Cardiac fibroblast (primary cell): ENCODE measurements around the gene MCAT.

ENCODE experiments used
- DNase-seq, 2 donors: peaks; one replicate each; pipeline versions ENCODE4 v3.0.0 to v3.0.0-alpha.2; 2010; ENCODE audit warnings: low read depth in 2 of 2
- H3K4me3 ChIP-seq, 2 donors: replicated peaks in 1 of 2; 1 replicate in 1 of 2; 2 replicates in 1 of 2; pipeline ENCODE4 v1.5.1; 2011; ENCODE audit warnings: low read depth in 2 of 2, low read length in 2 of 2, mild to moderate bottlenecking in 2 of 2, moderate library complexity in 1 of 2
- TF ChIP-seq, protein P1 (sequence below): IDR thresholded peaks from one replicate; pipeline ENCODE4 v1.5.1; 2011; ENCODE audit warnings: low read depth, mild to moderate bottlenecking, low read length, inconsistent platforms

The MCAT gene

DNA sequence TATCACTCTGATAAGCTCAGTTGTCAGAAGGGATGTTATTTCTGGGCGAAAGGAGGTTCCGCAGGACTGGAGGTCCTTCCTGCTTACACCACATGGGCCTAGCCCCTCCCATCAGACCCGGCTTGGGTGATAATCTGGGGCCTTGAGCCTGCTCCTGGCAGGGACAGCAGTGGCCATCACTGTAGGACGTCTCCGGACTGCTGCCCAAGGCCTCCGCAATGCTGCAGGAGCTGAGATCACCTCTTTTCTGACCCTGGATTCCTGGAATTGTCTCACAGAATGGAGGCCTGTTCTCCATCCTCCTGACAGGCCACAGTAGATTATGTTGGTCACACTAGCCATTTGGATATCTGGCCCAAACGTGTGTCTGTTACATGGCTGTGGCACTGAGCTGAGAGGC is 41.9 kb downstream of the MCAT start:
- no peak overlapping the region for H3K4me3 ChIP-seq
- TF ChIP-seq, protein P1, sequence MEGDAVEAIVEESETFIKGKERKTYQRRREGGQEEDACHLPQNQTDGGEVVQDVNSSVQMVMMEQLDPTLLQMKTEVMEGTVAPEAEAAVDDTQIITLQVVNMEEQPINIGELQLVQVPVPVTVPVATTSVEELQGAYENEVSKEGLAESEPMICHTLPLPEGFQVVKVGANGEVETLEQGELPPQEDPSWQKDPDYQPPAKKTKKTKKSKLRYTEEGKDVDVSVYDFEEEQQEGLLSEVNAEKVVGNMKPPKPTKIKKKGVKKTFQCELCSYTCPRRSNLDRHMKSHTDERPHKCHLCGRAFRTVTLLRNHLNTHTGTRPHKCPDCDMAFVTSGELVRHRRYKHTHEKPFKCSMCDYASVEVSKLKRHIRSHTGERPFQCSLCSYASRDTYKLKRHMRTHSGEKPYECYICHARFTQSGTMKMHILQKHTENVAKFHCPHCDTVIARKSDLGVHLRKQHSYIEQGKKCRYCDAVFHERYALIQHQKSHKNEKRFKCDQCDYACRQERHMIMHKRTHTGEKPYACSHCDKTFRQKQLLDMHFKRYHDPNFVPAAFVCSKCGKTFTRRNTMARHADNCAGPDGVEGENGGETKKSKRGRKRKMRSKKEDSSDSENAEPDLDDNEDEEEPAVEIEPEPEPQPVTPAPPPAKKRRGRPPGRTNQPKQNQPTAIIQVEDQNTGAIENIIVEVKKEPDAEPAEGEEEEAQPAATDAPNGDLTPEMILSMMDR: no peak
- DNase-seq: peak in 1 of 2 donors; percentile 59

DNA sequence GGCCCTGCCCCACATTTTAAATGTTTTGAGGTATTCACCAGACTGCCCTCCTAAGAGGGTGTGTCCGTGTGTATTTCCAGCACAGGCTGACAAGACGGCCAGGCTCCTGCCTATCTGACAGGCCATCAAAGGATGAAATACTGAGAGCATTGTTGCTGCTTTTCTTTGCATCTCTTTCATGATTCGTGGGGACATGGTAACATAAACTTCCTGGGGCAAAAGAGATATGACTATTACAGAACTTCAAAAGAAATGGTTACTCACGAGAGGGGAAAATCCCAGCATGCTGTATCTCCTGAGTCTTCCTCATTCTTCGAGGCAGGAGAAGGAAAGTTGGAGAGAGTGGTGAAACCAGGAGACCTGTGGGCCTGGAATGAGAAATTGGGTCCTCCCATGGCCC is 43.0 kb downstream of the MCAT start:
- no peak overlapping the region for H3K4me3 ChIP-seq
- DNase-seq: no peak
- TF ChIP-seq, protein P1: no peak

DNA sequence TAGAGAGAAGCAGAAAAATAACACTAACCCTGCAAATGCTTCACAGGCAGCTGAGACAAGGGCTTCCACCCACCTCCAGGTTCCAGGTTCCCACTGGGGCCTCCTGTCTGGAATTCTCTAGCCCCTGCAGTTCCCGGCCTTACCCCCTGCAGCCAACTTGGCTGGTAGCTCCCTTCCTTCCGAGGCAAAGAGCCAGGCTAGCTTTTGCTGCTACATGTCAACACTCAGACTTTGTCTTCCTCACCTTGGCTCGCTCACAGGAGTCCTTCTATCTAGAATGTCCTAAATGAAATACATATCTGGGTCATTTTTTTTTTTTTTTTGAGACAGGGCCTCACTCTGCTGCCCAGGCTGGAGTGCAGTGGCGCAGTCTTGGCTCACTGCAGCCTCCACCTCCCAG is 44.1 kb downstream of the MCAT start:
- DNase-seq: peak in 1 of 2 donors; percentile 52
- TF ChIP-seq, protein P1: no peak
- no peak overlapping the region for H3K4me3 ChIP-seq

DNA sequence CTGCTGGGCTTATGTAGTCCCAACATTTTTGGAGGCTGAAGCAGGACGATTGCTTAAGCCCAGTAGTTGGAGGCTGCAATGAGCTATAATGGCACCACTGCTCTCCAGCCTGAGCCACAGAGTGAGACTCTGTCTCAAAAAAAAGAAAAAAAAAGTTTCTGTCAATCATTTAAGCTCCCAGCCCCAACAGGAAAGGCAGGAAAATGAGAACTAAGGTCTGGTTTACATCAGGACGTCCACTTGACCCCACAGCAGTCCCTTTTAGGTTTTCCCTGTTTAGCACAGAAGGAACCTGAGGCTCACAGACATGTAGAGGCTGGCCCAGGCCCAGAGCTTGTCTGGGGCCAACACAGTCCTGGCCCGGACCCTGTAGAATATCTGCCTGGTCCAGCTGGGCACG is 44.8 kb downstream of the MCAT start:
- DNase-seq: peak in 1 of 2 donors; percentile 39

DNA sequence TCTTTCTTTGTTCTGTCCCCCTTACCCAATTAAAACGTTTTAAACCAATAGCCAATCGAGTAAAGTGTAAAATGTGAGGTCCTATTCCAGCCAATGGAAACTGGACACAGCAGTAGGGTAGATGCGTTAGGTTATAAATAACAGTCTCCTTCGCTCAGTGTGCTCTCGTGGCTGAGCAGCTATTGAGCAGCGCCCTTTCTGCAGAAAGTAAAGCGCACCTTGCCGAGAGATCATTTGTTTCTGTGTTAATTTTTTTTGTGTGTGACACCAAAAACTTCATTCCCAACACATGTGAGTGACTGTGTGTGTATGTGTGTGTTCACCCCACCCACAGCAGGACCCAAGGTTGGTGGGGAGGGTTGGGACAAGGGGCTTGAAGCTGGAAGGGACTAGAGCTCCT is 46.8 kb downstream of the MCAT start:
- DNase-seq: no peak
- H3K4me3 ChIP-seq: no peak overlapping the region
- TF ChIP-seq, protein P1: no peak

More for the DNA sequence above, 44.8 kb downstream of the MCAT start:
- no peak overlapping the region for H3K4me3 ChIP-seq
- TF ChIP-seq, protein P1: no peak

DNA sequence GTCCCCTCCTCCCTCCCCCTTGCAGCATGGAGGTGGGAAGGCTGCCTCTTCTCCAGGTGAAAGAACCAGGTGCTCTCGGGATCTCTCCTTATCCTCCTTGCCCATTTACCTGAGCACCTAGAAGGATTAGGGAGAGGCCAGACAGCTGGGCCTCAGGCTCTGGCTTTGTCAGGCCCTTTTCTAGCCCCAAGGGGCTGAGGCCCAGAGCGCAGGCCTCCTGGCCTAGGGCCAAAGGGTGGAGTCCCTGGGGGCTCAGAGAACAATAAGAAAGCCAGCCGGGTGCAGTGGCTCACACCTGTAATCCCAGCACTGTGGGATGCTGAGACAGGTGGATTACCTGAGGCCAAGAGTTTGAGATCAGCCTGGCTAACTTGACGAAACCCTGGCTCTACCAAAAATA is 48.6 kb downstream of the MCAT start:
- TF ChIP-seq, protein P1: no peak
- no peak overlapping the region for H3K4me3 ChIP-seq

DNA sequence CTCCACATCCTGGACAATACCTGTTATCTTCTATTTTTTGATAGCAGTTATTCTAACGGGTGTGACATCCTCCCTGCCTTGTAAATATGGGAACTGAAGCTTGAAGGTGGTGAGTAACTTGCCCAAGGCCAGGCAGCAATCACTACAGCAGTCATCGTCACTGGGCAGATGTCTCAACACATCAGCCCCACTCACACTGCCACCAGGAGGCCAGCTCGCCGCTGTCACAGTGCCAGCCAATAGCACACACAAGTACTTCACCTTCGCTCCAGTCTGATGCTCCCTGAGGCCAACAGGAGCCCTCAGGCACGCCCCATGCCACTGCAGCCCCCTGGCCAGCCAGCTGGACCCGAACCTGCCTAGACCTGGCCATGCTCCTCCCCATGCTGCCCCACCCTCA is 49.1 kb downstream of the MCAT start:
- H3K4me3 ChIP-seq: no peak overlapping the region
- DNase-seq: peak in 1 of 2 donors; percentile 26
- TF ChIP-seq, protein P1: no peak

More for the DNA sequence above, 48.6 kb downstream of the MCAT start:
- DNase-seq: no peak
